Measurements from ENCODE around the gene MEIS1.

The MEIS1 gene

DNA sequence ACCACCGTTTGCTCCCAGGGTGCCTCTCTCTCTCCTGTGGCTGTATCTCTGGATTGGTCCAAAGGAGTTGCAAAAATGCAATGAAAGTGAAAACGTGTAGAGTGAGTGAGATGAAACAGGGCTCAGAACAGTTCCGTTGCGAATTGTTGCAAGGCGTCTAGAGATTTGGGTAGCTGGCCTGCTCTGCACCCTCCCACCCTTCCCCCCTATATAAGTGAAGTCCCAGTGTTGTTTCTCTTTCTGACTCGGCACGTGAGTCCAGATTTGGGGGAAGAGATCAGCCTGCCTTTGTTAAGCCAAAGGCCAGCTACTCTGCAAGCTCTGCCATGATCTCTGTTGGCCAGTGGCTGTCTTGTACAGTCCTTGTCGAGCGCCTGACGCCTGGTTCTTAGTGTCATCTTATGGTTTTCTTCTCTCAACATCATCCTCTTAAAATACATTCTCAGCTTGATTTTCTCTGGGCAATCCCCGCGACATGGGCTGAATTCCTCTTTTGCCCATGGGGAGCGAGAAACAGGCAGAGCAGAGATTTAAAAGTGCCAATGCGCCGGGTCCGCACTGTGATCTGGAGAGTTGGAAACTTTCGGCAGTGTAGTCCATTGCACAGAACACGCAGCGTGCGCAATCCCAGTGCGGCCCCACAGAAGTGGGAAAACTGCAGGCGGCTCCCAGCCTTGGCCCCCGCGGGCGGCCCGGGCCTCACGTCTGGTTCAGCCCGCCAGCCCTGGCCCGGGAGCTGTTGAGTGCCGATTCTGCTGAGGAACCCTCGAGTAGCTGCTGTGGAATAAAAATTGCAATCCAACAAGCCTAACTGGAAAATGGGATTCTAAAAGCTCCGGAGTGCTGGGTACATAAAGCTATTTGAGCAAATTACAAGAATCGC, 9.3 kb downstream of the MEIS1 start:
- no peak for DNase-seq (ENCODE audit: low spot score)

GRCh38 chr2:66445076-66445924, 10.4 kb downstream of the MEIS1 start:
- DNase-seq (ENCODE audit: low spot score), result no peak

GRCh38 chr2:66445925-66446871, 11.3 kb downstream of the MEIS1 start:
- DNase-seq (ENCODE audit: low spot score), result no peak

DNA sequence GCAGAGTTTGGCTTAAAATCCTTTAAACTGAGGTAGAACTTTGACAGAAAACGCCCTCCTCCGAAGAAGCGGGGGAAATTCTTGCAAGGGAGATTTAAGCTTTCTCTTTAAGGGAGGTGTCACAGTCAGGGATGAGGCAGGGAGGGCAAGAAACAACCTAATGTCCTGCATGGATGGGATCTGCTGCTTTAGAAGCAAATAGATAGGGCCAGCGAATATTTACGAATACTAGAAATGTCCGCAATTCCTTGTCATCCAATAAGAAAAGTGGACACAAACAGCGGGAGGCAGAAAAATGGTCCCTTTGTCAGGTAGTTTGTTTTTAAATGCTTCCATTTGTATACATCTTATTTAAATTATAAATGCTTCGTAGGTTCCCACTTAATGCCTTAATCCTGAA, 12.0 kb downstream of the MEIS1 start:
- DNase-seq (ENCODE audit: low spot score), result no peak

DNA sequence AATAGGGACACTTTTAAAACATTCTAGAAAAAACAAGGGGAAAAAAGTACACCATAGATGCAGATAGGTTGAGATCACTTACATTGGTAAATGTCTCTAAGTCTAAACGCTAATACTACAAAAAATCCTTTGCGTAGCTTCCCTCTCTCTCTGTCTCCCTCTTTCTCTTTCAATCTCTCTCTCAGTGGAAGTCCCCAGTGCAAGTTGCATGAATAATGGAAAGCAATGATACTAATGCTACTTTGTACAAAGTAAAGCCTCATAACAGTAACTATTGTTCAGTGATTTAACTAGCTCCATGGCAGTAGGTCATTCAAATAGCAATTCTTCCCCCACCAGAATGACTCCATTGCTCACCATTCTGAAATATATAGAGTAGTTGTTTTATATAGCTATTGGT, 12.8 kb downstream of the MEIS1 start:
- no peak for DNase-seq (ENCODE audit: low spot score)

DNA sequence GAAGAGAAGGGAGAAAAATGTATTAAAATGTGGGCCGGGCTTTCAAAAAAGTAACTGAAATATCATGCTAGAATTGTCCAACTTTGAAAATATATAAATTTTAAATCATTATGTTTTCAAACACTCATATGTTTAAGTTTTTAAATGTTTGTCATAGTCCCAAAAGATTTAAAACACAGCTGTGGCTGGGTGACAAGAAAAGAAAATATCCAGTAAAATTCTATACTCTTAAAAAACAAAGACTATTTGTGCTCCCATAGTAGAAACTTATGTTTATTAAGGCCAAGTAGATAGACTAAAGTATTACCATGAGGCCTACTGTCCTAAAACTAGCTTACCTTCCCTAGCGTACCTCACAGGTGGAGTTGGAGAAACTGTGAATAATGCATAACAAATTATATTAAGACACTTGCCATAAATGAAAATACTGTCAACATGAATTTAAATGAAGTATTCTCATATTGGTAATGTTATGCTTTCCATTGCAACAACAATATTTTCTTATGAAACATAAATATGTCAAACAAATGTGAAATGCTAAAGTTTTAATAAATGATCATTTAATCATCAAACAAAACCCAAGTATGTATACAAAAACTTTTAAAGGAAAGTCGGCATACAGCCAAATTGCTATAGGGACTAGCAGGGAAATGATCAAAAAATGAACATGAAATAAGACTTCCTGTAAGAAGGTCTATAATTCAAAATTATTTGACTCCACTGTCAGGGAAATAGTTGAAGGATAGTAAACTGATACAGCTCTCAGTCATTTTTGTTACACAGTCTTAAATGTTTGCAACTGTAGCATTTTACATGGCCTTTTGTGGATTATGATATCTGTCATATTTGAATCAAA, 13.4 kb downstream of the MEIS1 start:
- no peak for DNase-seq (ENCODE audit: low spot score)

GRCh38 chr2:66452214-66452613, 17.3 kb downstream of the MEIS1 start:
- DNase-seq (ENCODE audit: low spot score), result no peak

DNA sequence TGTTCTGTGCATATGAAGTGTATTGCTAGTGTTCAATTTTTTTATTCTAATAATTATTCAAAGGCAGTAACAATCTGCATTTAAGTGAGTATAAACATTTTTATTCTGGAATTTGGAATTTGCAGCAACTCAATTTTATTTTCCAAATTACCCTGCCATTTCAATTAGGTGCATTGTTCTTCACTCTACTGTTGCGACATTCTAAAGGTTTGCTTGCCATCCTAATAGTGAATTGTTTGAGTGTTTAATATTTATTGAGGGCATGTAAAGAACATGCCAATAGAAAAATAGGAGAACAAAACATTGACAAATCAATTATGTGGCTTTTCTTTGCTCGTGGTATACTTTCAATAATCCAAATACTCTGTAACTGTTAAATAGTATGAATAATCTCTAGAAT, 18.0 kb downstream of the MEIS1 start:
- no peak for DNase-seq (ENCODE audit: low spot score)

DNA sequence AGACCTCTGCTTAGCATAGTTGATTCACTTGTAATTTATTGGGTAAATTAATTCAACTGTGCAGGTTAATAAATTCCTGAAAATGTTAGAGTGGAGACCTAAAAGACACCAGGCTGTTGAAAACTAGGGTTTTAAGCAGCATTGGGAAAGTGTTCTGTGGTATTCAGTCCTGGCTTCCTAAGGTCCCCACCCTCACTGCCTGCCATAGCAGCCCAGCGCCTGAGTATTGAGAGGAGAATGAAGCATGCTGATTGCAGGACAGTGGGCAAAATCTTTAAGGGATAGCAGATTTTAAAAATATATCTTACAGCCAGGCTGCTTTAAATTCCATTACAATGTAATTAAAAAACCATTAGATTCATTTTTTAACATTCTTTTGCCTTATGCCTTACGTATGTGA, 20.6 kb downstream of the MEIS1 start:
- no peak for DNase-seq (ENCODE audit: low spot score)

GRCh38 chr2:66456183-66457041, 21.5 kb downstream of the MEIS1 start:
- no peak for DNase-seq (ENCODE audit: low spot score)

- DNase-seq (ENCODE audit: low spot score), result no peak
These were observed 22.6 kb downstream of the MEIS1 start for GRCh38 chr2:66457545-66457944.

GRCh38 chr2:66460031-66460430, 25.1 kb downstream of the MEIS1 start:
- no peak for DNase-seq (ENCODE audit: low spot score)

DNA sequence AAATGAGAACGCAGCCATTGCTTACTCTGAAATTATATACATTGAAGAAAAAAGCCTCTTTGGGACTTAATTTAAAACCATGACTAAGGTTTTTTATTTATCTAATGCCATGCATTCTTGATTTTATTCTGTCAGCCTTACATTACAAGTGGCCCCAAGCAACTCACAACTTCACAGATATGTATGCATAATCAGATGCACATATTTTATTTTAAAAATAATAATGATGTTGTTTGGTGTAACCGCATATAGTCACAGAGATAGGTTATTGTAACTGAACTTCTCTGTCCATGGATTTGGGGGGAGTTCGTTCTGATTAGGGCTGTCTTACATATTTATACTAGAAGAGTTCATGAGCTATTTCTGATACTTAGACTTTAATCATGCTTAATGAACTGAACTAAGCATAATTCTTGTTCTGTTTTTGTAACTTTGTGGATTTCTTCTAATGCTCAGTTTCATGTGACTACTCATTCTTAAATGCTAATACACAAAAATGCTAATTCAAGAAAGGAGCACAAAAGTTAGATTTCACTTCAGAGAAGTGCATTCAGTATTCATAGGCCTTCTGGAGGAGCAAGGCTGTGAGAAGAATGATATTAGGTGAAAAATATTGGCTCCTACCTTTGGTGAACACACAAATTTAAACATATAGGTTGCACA, 26.2 kb downstream of the MEIS1 start:
- no peak for DNase-seq (ENCODE audit: low spot score)

- no peak for DNase-seq (ENCODE audit: low spot score)
These were observed 27.0 kb downstream of the MEIS1 start for GRCh38 chr2:66461664-66462500.

DNA sequence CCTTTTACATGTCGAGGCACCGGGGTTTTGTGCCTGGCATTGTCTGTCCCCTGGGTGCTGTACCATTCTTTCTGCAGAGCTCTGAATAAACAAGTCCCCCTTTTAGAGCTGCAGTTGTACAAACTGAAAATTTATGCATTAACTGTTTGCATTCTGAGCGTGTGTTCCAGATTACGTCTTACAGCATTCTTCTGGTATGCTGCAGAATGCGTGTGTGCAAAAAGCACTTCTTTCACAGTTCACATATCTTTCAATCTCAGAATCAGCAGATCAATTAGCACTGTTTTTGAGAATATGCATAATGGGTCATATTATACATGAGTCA, 27.5 kb downstream of the MEIS1 start:
- no peak for DNase-seq (ENCODE audit: low spot score)

GRCh38 chr2:66463206-66463755, 28.4 kb downstream of the MEIS1 start:
- DNase-seq (ENCODE audit: low spot score), result no peak

- no peak for DNase-seq (ENCODE audit: low spot score)
These were observed 30.2 kb downstream of the MEIS1 start for GRCh38 chr2:66464930-66465637.

DNA sequence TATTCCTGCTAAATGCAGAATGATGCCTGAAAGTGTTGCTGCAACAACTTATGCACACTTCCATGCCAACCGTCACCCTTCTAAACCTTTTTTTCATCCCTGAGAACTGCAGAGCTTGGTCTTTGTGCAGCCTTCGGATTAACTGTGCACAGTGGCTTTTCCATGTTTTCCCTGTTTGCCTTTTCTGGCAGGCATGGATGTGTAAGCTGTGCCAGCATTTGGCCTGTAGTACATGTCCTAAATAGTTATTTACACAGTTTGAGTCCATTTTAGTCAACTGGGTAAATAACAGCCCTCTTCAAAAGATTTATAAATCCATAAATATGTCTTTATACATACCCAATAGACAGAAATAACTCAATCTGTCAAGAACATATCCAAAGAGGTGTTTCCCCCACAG, 31.5 kb downstream of the MEIS1 start:
- DNase-seq (ENCODE audit: low spot score), result no peak
